Keratinocyte (primary cell): ENCODE results near the gene SPATC1L. TPM values are rescaled to one million over a fixed set of nuclear protein-coding genes. Genes with fewer than 3 reads are reported as not detected.

Experiments used
- DNase-seq: peaks from one replicate; pipeline ENCODE4 v3.0.0-alpha.2; 2011; ENCODE audit warnings: low read depth, missing footprints, low spot score
- FAIRE-seq: peaks from 2 replicates; lab custom pipeline; 2011; peaks lifted over from hg19 to GRCh38; lab: Jason Lieb, UNC
- H2AFZ ChIP-seq: 2 replicates; pipeline ENCODE4 v1.6.0; 2012; ENCODE audit warnings: low read length, control low read depth, inconsistent platforms; ENCODE audit not compliant: control insufficient read depth
- H3K27ac ChIP-seq: 2 replicates; pipeline ENCODE4 v1.5.1; 2011; ENCODE audit warnings: low read length; ENCODE audit not compliant: control insufficient read depth, insufficient read depth
- H3K27me3 ChIP-seq: 3 replicates; pipeline ENCODE4 v1.6.0; 2011; ENCODE audit warnings: low read length; ENCODE audit not compliant: control insufficient read depth, insufficient read depth; ENCODE audit errors: extremely low read depth
- H3K36me3 ChIP-seq, 2 experiments: 2 replicates in 1 of 2; 3 replicates in 1 of 2; pipeline ENCODE4 v1.5.1; 2011; ENCODE audit warnings: low read length in 2 of 2, mild to moderate bottlenecking in 1 of 2; ENCODE audit not compliant: control insufficient read depth in 2 of 2, insufficient read depth in 2 of 2; ENCODE audit errors: extremely low read depth in 1 of 2
- H3K4me1 ChIP-seq: 3 replicates; pipeline ENCODE4 v1.5.1; 2011; ENCODE audit warnings: low read length; ENCODE audit not compliant: control insufficient read depth, insufficient read depth; ENCODE audit errors: extremely low read depth
- H3K4me2 ChIP-seq: 3 replicates; pipeline ENCODE4 v1.6.0; 2011; ENCODE audit warnings: low read depth, low read length; ENCODE audit not compliant: control insufficient read depth, insufficient read depth; ENCODE audit errors: extremely low read depth
- H3K4me3 ChIP-seq, 3 experiments: fragments of 200-600 bp in 1 of 3; sonication (generic) in 1 of 3; 2 replicates in 2 of 3; 3 replicates in 1 of 3; pipeline ENCODE4 v1.5.1; 2011 to 2016; ENCODE audit warnings: low read length in 3 of 3, mild to moderate bottlenecking in 3 of 3, control low read depth in 2 of 3, inconsistent platforms in 1 of 3, low read depth in 1 of 3, mixed read lengths in 1 of 3, mixed run types in 1 of 3, moderate library complexity in 1 of 3; ENCODE audit not compliant: control insufficient read depth in 2 of 3, insufficient read depth in 2 of 3; ENCODE audit errors: extremely low read depth in 1 of 3
- H3K79me2 ChIP-seq: 2 replicates; pipeline ENCODE4 v1.6.0; 2012; ENCODE audit warnings: low read length; ENCODE audit not compliant: control insufficient read depth, insufficient read depth
- H3K9ac ChIP-seq: 3 replicates; pipeline ENCODE4 v1.6.0; 2011; ENCODE audit warnings: low read length; ENCODE audit not compliant: control insufficient read depth, insufficient read depth; ENCODE audit errors: extremely low read depth
- H3K9me1 ChIP-seq: 3 replicates; pipeline ENCODE4 v1.6.0; 2011; ENCODE audit warnings: low read length; ENCODE audit not compliant: control insufficient read depth, insufficient read depth; ENCODE audit errors: extremely low read depth
- H3K9me3 ChIP-seq: 2 replicates; pipeline ENCODE4 v1.5.1; 2012; ENCODE audit warnings: low read depth, low read length; ENCODE audit not compliant: control insufficient read depth
- H4K20me1 ChIP-seq: 3 replicates; pipeline ENCODE4 v1.6.0; 2011; ENCODE audit warnings: low read length; ENCODE audit not compliant: control insufficient read depth, insufficient read depth; ENCODE audit errors: extremely low read depth
- CTCF ChIP-seq, 3 experiments: IDR thresholded peaks in 1 of 3; conservative IDR thresholded peaks in 1 of 3; optimal IDR thresholded peaks in 1 of 3; 2 replicates in 2 of 3; 3 replicates in 1 of 3; pipeline versions ENCODE3 to v1.5.1; 2011; ENCODE audit warnings: low read length in 3 of 3, mild to moderate bottlenecking in 3 of 3, moderate library complexity in 2 of 3, control low read depth in 1 of 3, inconsistent platforms in 1 of 3; ENCODE audit not compliant: insufficient read depth in 2 of 3; ENCODE audit errors: extremely low read depth in 1 of 3
- EZH2 ChIP-seq: IDR thresholded peaks from one replicate; pipeline ENCODE4 v1.6.1; 2012; ENCODE audit warnings: inconsistent platforms, mild to moderate bottlenecking, low read length, moderate library complexity
- dilution Hi-C: fragments of 300-500 bp; cut with MboI; formaldehyde crosslinking; loops from one replicate; pipeline ENCODE4 v1.7.0; 2020; ENCODE audit warnings: low sequenced_read_pairs; ENCODE audit not compliant: extremely low pct_ligation_motif_present
- polyA plus RNA-seq, 5 experiments: library from polyadenylated mRNA; depleted of rRNA in 3 of 5; stranded (reverse) in 3 of 5; stranded (forward) in 1 of 5; unstranded in 1 of 5; fragments of >200 nt; gene quantifications; 1 replicate in 1 of 5; 2 replicates in 3 of 5; 3 replicates in 1 of 5; pipeline versions ENCODE4 v1.2.1 to v1.2.3, GENCODE V29; 2011 to 2012; ENCODE audit warnings: missing spikeins in 2 of 5, low read depth in 1 of 5, low replicate concordance in 1 of 5

The SPATC1L gene
- polyA plus RNA-seq, 1 donor (not counting 4 experiments of a cell fraction or from before 2014, with no cell fraction given), result 1.3 TPM

GRCh38 chr21:46161633-46162592 is 22.3 kb downstream of the SPATC1L start:
- H3K9me1 ChIP-seq, result no peaks in the 10 kb centered on the region
- H3K27me3 ChIP-seq, result peaks cover 14% of the 10 kb centered on the region
- no peak overlapping the region for H3K9ac ChIP-seq
- no peaks in the 10 kb centered on the region for H3K79me2 ChIP-seq
- no peak overlapping the region for H2AFZ ChIP-seq
- no peaks in the 10 kb centered on the region for H3K9me3 ChIP-seq
- H3K4me1 ChIP-seq, result no peaks in the 10 kb centered on the region
- DNase-seq (no peak), FAIRE-seq (no peak)
- no peak overlapping the region for H3K4me3 ChIP-seq
- H4K20me1 ChIP-seq, result no peaks in the 10 kb centered on the region
- no peak overlapping the region for H3K27ac ChIP-seq
- no peaks in the 10 kb centered on the region for H3K36me3 ChIP-seq
- TF ChIP-seq CTCF (optimal IDR thresholded peaks at IDR 0.05 in 1 of 3, IDR thresholded peaks at IDR 0.05 in 1 of 3, conservative IDR thresholded peaks at IDR 0.05 in 1 of 3; ENCODE audit: extremely low read depth in 1 of 3, insufficient read depth in 2 of 3, low read length in 3 of 3) (no peak), EZH2 (no peak)
- no peak overlapping the region for H3K4me2 ChIP-seq
- dilution Hi-C loops, result no loop called here

GRCh38 chr21:46160907-46161632 is 23.2 kb downstream of the SPATC1L start:
- H3K9me3 ChIP-seq, result no peaks in the 10 kb centered on the region
- DNase-seq (no peak), FAIRE-seq (no peak)
- TF ChIP-seq CTCF (optimal IDR thresholded peaks at IDR 0.05 in 1 of 3, IDR thresholded peaks at IDR 0.05 in 1 of 3, conservative IDR thresholded peaks at IDR 0.05 in 1 of 3; ENCODE audit: extremely low read depth in 1 of 3, insufficient read depth in 2 of 3, low read length in 3 of 3) (no peak), EZH2 (no peak)
- no peaks in the 10 kb centered on the region for H3K79me2 ChIP-seq
- H3K9me1 ChIP-seq, result no peaks in the 10 kb centered on the region
- H3K27ac ChIP-seq, result no peak overlapping the region
- H2AFZ ChIP-seq, result no peak overlapping the region
- H4K20me1 ChIP-seq, result no peaks in the 10 kb centered on the region
- H3K4me2 ChIP-seq, result no peak overlapping the region
- no peaks in the 10 kb centered on the region for H3K4me1 ChIP-seq
- no peak overlapping the region for H3K9ac ChIP-seq
- H3K36me3 ChIP-seq, result no peaks in the 10 kb centered on the region
- H3K4me3 ChIP-seq, result no peak overlapping the region
- peaks cover 14% of the 10 kb centered on the region for H3K27me3 ChIP-seq
- dilution Hi-C loops, result no loop called here
